Naive thymus-derived CD8-positive, alpha-beta T cell (primary cell): Measurements from ENCODE around the gene DVL3. TPM values are rescaled to one million over a fixed set of nuclear protein-coding genes. Genes with fewer than 3 reads are reported as not detected.

ENCODE experiments used
- ATAC-seq, 2 donors: fragments of 150-1000 bp; cut with Tn5 transposase in 1 of 2; sonication (Bioruptor Pico), chemical (Tn5 transposase) in 1 of 2; 1 replicate in 1 of 2; 2 replicates in 1 of 2; pipeline ENCODE4 v1.10.0; 2021; ENCODE audit warnings: mild to moderate bottlenecking in 2 of 2, moderate library complexity in 2 of 2
- POLR2A ChIA-PET: fragments of 350-600 bp; sonication (Branson Sonifier 250); formaldehyde crosslinking; loops from one replicate; lab custom pipeline; 2021; ENCODE audit warnings: antibody characterized with exemption; lab: Charles Lee
- DNase-seq, 10 donors: peaks; one replicate each; pipeline versions ENCODE4 v3.0.0 to v3.0.0-alpha.2; 2020 to 2022
- H3K27ac Mint-ChIP-seq, 10 donors: one replicate each; pipeline ENCODE4 v1.8.0; 2020 to 2022; ENCODE audit warnings: mild to moderate bottlenecking in 10 of 10, mixed read lengths in 10 of 10, moderate library complexity in 4 of 10, inconsistent platforms in 1 of 10
- H3K27me3 Mint-ChIP-seq, 5 donors: one replicate each; pipeline ENCODE4 v1.8.0; 2021 to 2022; ENCODE audit warnings: mixed read lengths in 5 of 5
- H3K36me3 Mint-ChIP-seq, 3 donors: one replicate each; pipeline ENCODE4 v1.8.0; 2020 to 2022; ENCODE audit warnings: mixed read lengths in 3 of 3, mild to moderate bottlenecking in 2 of 3, inconsistent platforms in 1 of 3
- H3K4me1 Mint-ChIP-seq, 4 donors: one replicate each; pipeline ENCODE4 v1.8.0; 2021 to 2022; ENCODE audit warnings: mixed read lengths in 4 of 4
- H3K4me3 Mint-ChIP-seq, 10 donors: one replicate each; pipeline ENCODE4 v1.8.0; 2020 to 2022; ENCODE audit warnings: mild to moderate bottlenecking in 10 of 10, mixed read lengths in 10 of 10, moderate library complexity in 6 of 10, inconsistent platforms in 1 of 10
- H3K9me3 Mint-ChIP-seq, 9 donors: one replicate each; pipeline ENCODE4 v1.8.0; 2020 to 2022; ENCODE audit warnings: mixed read lengths in 9 of 9, mild to moderate bottlenecking in 3 of 9, inconsistent platforms in 1 of 9, moderate library complexity in 1 of 9
- polyA plus RNA-seq, 3 donors: library from polyadenylated mRNA; unstranded; fragments of 300-500 nt; fragmentation: Illumina TruSeq; gene quantifications; one replicate each; pipeline ENCODE4 v1.2.3, GENCODE V29; 2021
- total RNA-seq, 8 experiments: library from RNA in 2 of 8; stranded (reverse) in 2 of 8; gene quantifications; one replicate each; pipeline ENCODE4 v1.2.3 and lab custom pipeline; 2021 to 2026

DVL3 gene
- total and polyA plus RNA-seq, 5 experiments from 2014 or later = 3.0 to 50.4 (median 10.8) TPM

GRCh38 chr3:184196536-184196935 lies 41.4 kb downstream of the DVL3 start:
- Mint-ChIP-seq H3K27me3 (no peaks in the 10 kb centered on the region), H3K4me1 (peaks cover 0 to 3% (median 0%) of the 10 kb centered on the region in 4 donors), H3K4me3 (no peak overlapping the region), H3K36me3 (peaks cover 0 to 43% (median 0%) of the 10 kb centered on the region in 3 donors), H3K9me3 (no peaks in the 10 kb centered on the region), H3K27ac (peak overlapping the region in 2 of 10 donors; percentile 28 to 74)
- POLR2A ChIA-PET = no interaction called here
- DNase-seq = no peak
- ATAC-seq = no peak

GRCh38 chr3:184198509-184198908 lies 43.3 kb downstream of the DVL3 start:
- DNase-seq (no peak), ATAC-seq (no peak)
- H3K27me3 Mint-ChIP-seq = peaks cover 0 to 2% (median 0%) of the 10 kb centered on the region in 5 donors
- POLR2A ChIA-PET = interaction anchor here (0.5 kb wide), 1 partner anchor 158 kb away, joined by 5 read pairs; no protein-coding TSS in a partner anchor
- peak overlapping the region in 1 of 10 donors; percentile 51 for H3K27ac Mint-ChIP-seq
- H3K36me3 Mint-ChIP-seq = peaks cover 0 to 24% (median 0%) of the 10 kb centered on the region in 3 donors
- no peak overlapping the region for H3K4me3 Mint-ChIP-seq
- H3K9me3 Mint-ChIP-seq = no peaks in the 10 kb centered on the region
- peaks cover 0 to 3% (median 0%) of the 10 kb centered on the region in 4 donors for H3K4me1 Mint-ChIP-seq

DNA sequence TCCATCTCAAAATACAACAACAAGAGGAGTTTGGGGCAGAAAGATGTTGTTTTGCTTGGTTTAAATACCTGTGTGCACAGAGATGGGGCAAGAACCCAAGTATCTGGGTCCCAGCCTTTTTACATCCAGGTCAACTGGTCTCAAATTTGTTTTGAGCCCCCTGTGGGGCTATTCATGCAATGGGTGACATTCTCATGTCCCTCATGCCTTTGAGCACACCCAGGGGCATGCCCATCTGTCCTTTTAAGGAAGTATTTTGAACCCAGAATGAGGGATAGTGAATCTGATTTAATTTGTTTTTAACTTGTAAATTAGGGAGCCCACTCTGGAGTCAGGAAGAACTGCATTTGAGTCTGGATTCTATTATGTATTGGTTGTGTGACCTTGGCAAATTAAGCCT lies 45.6 kb downstream of the DVL3 start:
- H3K9me3 Mint-ChIP-seq = no peaks in the 10 kb centered on the region
- peaks cover 2 to 5% (median 4%) of the 10 kb centered on the region in 5 donors for H3K27me3 Mint-ChIP-seq
- DNase-seq = no peak
- peaks cover 0 to 3% (median 0%) of the 10 kb centered on the region in 3 donors for H3K36me3 Mint-ChIP-seq
- H3K27ac Mint-ChIP-seq = no peak overlapping the region
- ATAC-seq = no peak
- POLR2A ChIA-PET = no interaction called here
- H3K4me1 Mint-ChIP-seq = peaks cover 0 to 3% (median 0%) of the 10 kb centered on the region in 4 donors
- no peak overlapping the region for H3K4me3 Mint-ChIP-seq

DNA sequence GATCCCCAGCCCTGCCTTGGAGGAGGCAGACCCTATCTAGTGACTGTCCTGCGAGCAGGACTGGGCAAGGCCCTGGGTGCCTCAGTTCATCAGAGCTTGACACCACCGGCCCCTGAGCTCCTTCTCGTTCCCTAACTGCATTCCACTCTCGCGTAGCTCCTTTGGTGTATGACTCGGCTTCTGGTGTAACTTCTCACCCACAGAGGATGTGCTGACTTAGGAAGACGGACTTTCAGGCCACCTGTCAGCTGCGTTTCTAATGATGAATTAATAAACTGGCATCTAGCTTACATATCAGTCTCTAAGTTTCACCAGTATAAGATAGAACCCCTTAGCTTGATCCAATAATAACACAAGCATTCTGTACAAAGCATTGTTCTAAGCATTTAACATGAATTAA lies 48.3 kb downstream of the DVL3 start:
- DNase-seq (no peak), ATAC-seq (no peak)
- H3K9me3 Mint-ChIP-seq = no peaks in the 10 kb centered on the region
- H3K4me1 Mint-ChIP-seq = no peaks in the 10 kb centered on the region
- no peaks in the 10 kb centered on the region for H3K36me3 Mint-ChIP-seq
- H3K27me3 Mint-ChIP-seq = peaks cover 11 to 26% (median 14%) of the 10 kb centered on the region in 5 donors
- H3K27ac Mint-ChIP-seq = no peak overlapping the region
- no peak overlapping the region for H3K4me3 Mint-ChIP-seq
- POLR2A ChIA-PET = no interaction called here

DNA sequence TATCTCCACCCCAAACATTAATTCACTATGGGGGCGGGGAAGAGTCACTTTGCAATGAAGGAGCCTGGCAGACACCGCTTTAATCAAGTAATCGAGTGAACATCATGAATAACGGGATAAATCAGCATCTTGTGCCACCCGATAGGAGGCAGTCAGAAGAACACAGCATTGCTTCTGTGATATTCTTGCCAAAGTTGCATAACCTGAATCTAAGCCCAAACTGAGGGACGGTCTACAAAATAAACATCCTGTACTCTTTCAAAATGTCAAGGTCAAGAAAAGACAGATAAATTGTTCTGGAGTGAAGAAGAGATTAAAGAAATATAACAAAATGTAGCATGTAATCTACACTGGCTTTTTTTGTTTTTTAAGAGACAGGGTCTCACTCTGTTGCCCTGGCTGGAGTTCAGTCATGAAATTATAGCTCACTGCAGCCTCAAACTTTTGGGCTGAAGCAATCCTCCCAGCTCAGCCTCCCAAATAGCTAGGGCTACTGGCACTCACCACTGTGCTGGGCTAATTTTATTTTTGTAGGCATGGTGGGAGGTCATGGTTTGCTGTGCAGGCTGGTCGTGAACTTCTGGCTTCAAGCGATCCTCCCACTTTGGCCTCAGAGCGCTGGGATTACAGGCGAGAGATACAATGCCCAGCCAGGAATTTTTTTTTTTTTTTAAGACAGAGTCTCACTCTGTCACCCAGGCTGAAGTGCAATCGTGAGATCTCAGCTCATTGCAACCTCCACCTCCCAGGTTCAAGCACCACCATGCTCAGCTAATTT lies 54.2 kb downstream of the DVL3 start:
- no peaks in the 10 kb centered on the region for H3K4me1 Mint-ChIP-seq
- H3K27ac Mint-ChIP-seq = no peak overlapping the region
- no peaks in the 10 kb centered on the region for H3K9me3 Mint-ChIP-seq

GRCh38 chr3:184211297-184211696 lies 56.1 kb downstream of the DVL3 start:
- ATAC-seq (no peak), DNase-seq (no peak)
- no peaks in the 10 kb centered on the region for H3K36me3 Mint-ChIP-seq
- peaks cover 10 to 21% (median 12%) of the 10 kb centered on the region in 5 donors for H3K27me3 Mint-ChIP-seq
- no peak overlapping the region for H3K4me3 Mint-ChIP-seq
- H3K27ac Mint-ChIP-seq = no peak overlapping the region
- POLR2A ChIA-PET = no interaction called here
- H3K9me3 Mint-ChIP-seq = no peaks in the 10 kb centered on the region
- H3K4me1 Mint-ChIP-seq = no peaks in the 10 kb centered on the region

More for the DNA sequence above, 54.2 kb downstream of the DVL3 start:
- Mint-ChIP-seq H3K27me3 (peaks cover 12 to 24% (median 14%) of the 10 kb centered on the region in 5 donors), H3K36me3 (no peaks in the 10 kb centered on the region), H3K4me3 (no peak overlapping the region)
- POLR2A ChIA-PET = no interaction called here
- no peak for ATAC-seq
- DNase-seq = no peak

- no peaks in the 10 kb centered on the region for H3K4me1 Mint-ChIP-seq
- H3K27ac Mint-ChIP-seq = no peak overlapping the region
- H3K27me3 Mint-ChIP-seq = peaks cover 6 to 17% (median 8%) of the 10 kb centered on the region in 5 donors
- H3K4me3 Mint-ChIP-seq = no peak overlapping the region
- no peaks in the 10 kb centered on the region for H3K9me3 Mint-ChIP-seq
- DNase-seq = no peak
- no peak for ATAC-seq
- POLR2A ChIA-PET = no interaction called here
- H3K36me3 Mint-ChIP-seq = no peaks in the 10 kb centered on the region
Observed at GRCh38 chr3:184211718-184212117, 56.5 kb downstream of the DVL3 start.

GRCh38 chr3:184218814-184219213 lies 63.6 kb downstream of the DVL3 start:
- H3K9me3 Mint-ChIP-seq = no peaks in the 10 kb centered on the region
- peaks cover 2 to 24% (median 13%) of the 10 kb centered on the region in 5 donors for H3K27me3 Mint-ChIP-seq
- no peaks in the 10 kb centered on the region for H3K4me1 Mint-ChIP-seq
- no peaks in the 10 kb centered on the region for H3K36me3 Mint-ChIP-seq
- H3K27ac Mint-ChIP-seq = no peak overlapping the region
- POLR2A ChIA-PET = no interaction called here
- no peak overlapping the region for H3K4me3 Mint-ChIP-seq
- DNase-seq = no peak
- no peak for ATAC-seq

DNA sequence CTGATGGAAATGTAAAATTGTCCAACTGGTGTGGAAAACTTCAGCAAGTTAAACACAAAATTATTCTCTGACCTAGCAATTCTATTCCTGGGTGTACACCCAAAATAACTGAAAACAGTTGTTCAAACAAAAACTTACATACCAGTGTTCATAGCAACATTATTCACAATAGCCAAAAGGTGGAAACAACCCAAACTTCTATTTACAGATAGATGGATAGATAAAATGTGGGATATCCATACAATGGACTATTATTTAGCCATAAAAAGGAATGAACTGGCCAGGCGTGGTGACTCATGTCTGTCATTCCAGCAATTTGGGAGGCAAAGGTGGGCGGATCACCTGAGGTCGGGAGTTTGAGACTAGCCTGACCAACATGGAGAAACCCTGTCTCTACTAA lies 67.3 kb downstream of the DVL3 start:
- no peak for ATAC-seq
- no peak overlapping the region for H3K27ac Mint-ChIP-seq
- H3K4me3 Mint-ChIP-seq = no peak overlapping the region
- peaks cover 11 to 41% (median 32%) of the 10 kb centered on the region in 5 donors for H3K27me3 Mint-ChIP-seq
- POLR2A ChIA-PET = no interaction called here
- no peaks in the 10 kb centered on the region for H3K9me3 Mint-ChIP-seq
- DNase-seq = no peak
- no peaks in the 10 kb centered on the region for H3K36me3 Mint-ChIP-seq
- peaks cover 0 to 2% (median 0%) of the 10 kb centered on the region in 4 donors for H3K4me1 Mint-ChIP-seq

Other genes starting within 250 kb of the DVL3 start
- gene ABCC5, start 137.5 kb upstream of the DVL3 start, total RNA-seq = 10 to 100 TPM; 38.7 to 43.7 TPM
- 10 to 100 TPM; 10.9 to 12.8 (median 12.1) TPM for gene ABCC5, start 137.5 kb upstream of the DVL3 start, polyA plus RNA-seq
- not detected for gene HTR3D, start 123.6 kb upstream of the DVL3 start, total RNA-seq
- not detected for gene HTR3D, start 123.6 kb upstream of the DVL3 start, polyA plus RNA-seq
- not detected for gene HTR3C, start 102.3 kb upstream of the DVL3 start, total RNA-seq
- gene HTR3C, start 102.3 kb upstream of the DVL3 start, polyA plus RNA-seq = not detected
- not detected for gene HTR3E, start 58.3 kb upstream of the DVL3 start, total RNA-seq
- not detected for gene HTR3E, start 58.3 kb upstream of the DVL3 start, polyA plus RNA-seq
- 10 to 100 TPM; 87.2 to 93.5 TPM for gene EIF2B5, start 20.0 kb upstream of the DVL3 start, total RNA-seq
- 10 to 100 TPM; 45.8 to 66.6 (median 54.5) TPM for gene EIF2B5, start 20.0 kb upstream of the DVL3 start, polyA plus RNA-seq
- gene AP2M1, start 19.5 kb downstream of the DVL3 start, total RNA-seq = 100 to 1,000 TPM; 181 to 193 TPM
- gene AP2M1, start 19.5 kb downstream of the DVL3 start, polyA plus RNA-seq = 100 to 1,000 TPM; 210 to 271 (median 234) TPM
- gene ABCF3, start 30.8 kb downstream of the DVL3 start, total RNA-seq = 100 to 1,000 TPM; 126 to 128 TPM
- gene ABCF3, start 30.8 kb downstream of the DVL3 start, polyA plus RNA-seq = 10 to 100 TPM; 35.2 to 56.3 (median 37.6) TPM
- under 1 TPM in 1 of 2 experiments, not detected in 1; 0.41 TPM for gene VWA5B2, start 74.2 kb downstream of the DVL3 start, total RNA-seq
- gene VWA5B2, start 74.2 kb downstream of the DVL3 start, polyA plus RNA-seq = under 1 TPM in 2 of 3 donors, not detected in 1; 0.12 to 0.23 TPM
- gene ALG3, start 93.6 kb downstream of the DVL3 start, total RNA-seq = 10 to 100 TPM; 37.7 to 45.3 TPM
- 10 to 100 TPM; 47.6 to 68.6 (median 49.8) TPM for gene ALG3, start 93.6 kb downstream of the DVL3 start, polyA plus RNA-seq
- gene EEF1AKMT4, start 94.3 kb downstream of the DVL3 start, total RNA-seq = 1 to 10 TPM; 1.4 to 1.8 TPM
- gene EEF1AKMT4, start 94.3 kb downstream of the DVL3 start, polyA plus RNA-seq = 1 to 10 TPM; 3.4 to 4.0 (median 3.5) TPM
- not detected for gene CAMK2N2, start 106.2 kb downstream of the DVL3 start, total RNA-seq
- gene CAMK2N2, start 106.2 kb downstream of the DVL3 start, polyA plus RNA-seq = not detected
- not detected for gene ECE2, start 120.6 kb downstream of the DVL3 start, total RNA-seq
- gene ECE2, start 120.6 kb downstream of the DVL3 start, polyA plus RNA-seq = not detected
- gene PSMD2, start 143.9 kb downstream of the DVL3 start, total RNA-seq = 100 to 1,000 TPM; 135 to 150 TPM
- gene PSMD2, start 143.9 kb downstream of the DVL3 start, polyA plus RNA-seq = 100 to 1,000 TPM; 167 to 183 (median 178) TPM
- gene EIF4G1, start 159.2 kb downstream of the DVL3 start, total RNA-seq = 100 to 1,000 TPM; 220 to 229 TPM
- 10 to 100 TPM; 13.6 to 44.6 (median 21.1) TPM for gene EIF4G1, start 159.2 kb downstream of the DVL3 start, polyA plus RNA-seq
- gene FAM131A, start 182.2 kb downstream of the DVL3 start, total RNA-seq = 1 to 10 TPM; 7.7 to 9.0 TPM
- 1 to 10 TPM in 2 of 3 donors, under 1 TPM in 1; 0.98 to 1.8 (median 1.0) TPM for gene FAM131A, start 182.2 kb downstream of the DVL3 start, polyA plus RNA-seq
- gene CLCN2, start 206.2 kb downstream of the DVL3 start, total RNA-seq = 1 to 10 TPM; 5.2 to 6.3 TPM
- gene CLCN2, start 206.2 kb downstream of the DVL3 start, polyA plus RNA-seq = 1 to 10 TPM in 1 of 3 donors, under 1 TPM in 2; 0.12 to 1.1 (median 0.28) TPM
- gene POLR2H, start 206.3 kb downstream of the DVL3 start, total RNA-seq = 10 to 100 TPM; 58.2 to 60.9 TPM
- 10 to 100 TPM; 58.0 to 81.6 (median 68.0) TPM for gene POLR2H, start 206.3 kb downstream of the DVL3 start, polyA plus RNA-seq
- not detected for gene THPO, start 222.8 kb downstream of the DVL3 start, total RNA-seq
- gene THPO, start 222.8 kb downstream of the DVL3 start, polyA plus RNA-seq = not detected
- gene CHRD, start 224.7 kb downstream of the DVL3 start, total RNA-seq = not detected
- gene CHRD, start 224.7 kb downstream of the DVL3 start, polyA plus RNA-seq = not detected